ENCODE data around the gene PSKH1.

PSKH1 gene

GRCh38 chr16:67858500-67858899 is 34.6 kb upstream of the PSKH1 start:
- no peak overlapping the region for H2BK12ac ChIP-seq (ENCODE audit: low read length)
- no peak overlapping the region for H2AFZ ChIP-seq (ENCODE audit: insufficient read depth, low read length, poor library complexity)
- H4K91ac ChIP-seq (ENCODE audit: low read depth, low read length), result no peak overlapping the region
- H2AK5ac ChIP-seq (ENCODE audit: low read length), result no peak overlapping the region
- H2BK120ac ChIP-seq (ENCODE audit: insufficient read depth, low read length, poor library complexity), result no peak overlapping the region
- H3K14ac ChIP-seq (ENCODE audit: low read length), result no peak overlapping the region
- H4K8ac ChIP-seq (ENCODE audit: low read depth, low read length), result no peak overlapping the region
- peak overlapping the region; percentile 48 for H3K4ac ChIP-seq (ENCODE audit: low read depth, low read length)
- H3K9me3 ChIP-seq (ENCODE audit: insufficient read depth, low read depth, low read length), result no peaks in the 10 kb centered on the region
- DNase-seq, result peak in 1 of 2 donors; percentile 52
- H3K27ac ChIP-seq (ENCODE audit: low read depth, low read length), result no peak overlapping the region
- no peak overlapping the region for H3K9ac ChIP-seq (ENCODE audit: low read length)
- H3K23ac ChIP-seq (ENCODE audit: low read length), result no peak overlapping the region
- H3K79me2 ChIP-seq (ENCODE audit: control insufficient read depth, insufficient read depth, low read length, poor library complexity), result peaks cover 42% of the 10 kb centered on the region
- peaks cover 21 to 32% of the 10 kb centered on the region in 2 experiments for H3K4me1 ChIP-seq (ENCODE audit: control insufficient read depth in 1 of 2, insufficient read depth in 2 of 2, low read length in 2 of 2)
- no CpG with 5 or more reads among the region's 4 CpGs for WGBS (ENCODE audit: extremely low coverage, insufficient coverage, insufficient read length)
- no peak overlapping the region for H2BK5ac ChIP-seq (ENCODE audit: low read depth, low read length, poor library complexity)
- no peak overlapping the region for H3K4me3 ChIP-seq (ENCODE audit: low read depth, low read length)
- H3K79me1 ChIP-seq (ENCODE audit: low read length), result no peaks in the 10 kb centered on the region
- no peaks in the 10 kb centered on the region for H3K27me3 ChIP-seq (ENCODE audit: insufficient read depth, low read length)
- H3K4me2 ChIP-seq (ENCODE audit: low read length), result no peak overlapping the region
- no peak overlapping the region for H3K18ac ChIP-seq (ENCODE audit: low read length)
- no peak overlapping the region for H4K12ac ChIP-seq (ENCODE audit: low read depth, low read length)
- peaks cover 38 to 40% of the 10 kb centered on the region in 2 experiments for H3K36me3 ChIP-seq (ENCODE audit: control insufficient read depth in 1 of 2, insufficient read depth in 2 of 2, low read length in 2 of 2)

- Histone ChIP-seq H4K12ac (ENCODE audit: low read depth, low read length) (no peak overlapping the region), H3K36me3 (ENCODE audit: control insufficient read depth in 1 of 2, insufficient read depth in 2 of 2, low read length in 2 of 2) (peaks cover 40 to 51% of the 10 kb centered on the region in 2 experiments), H3K27me3 (ENCODE audit: insufficient read depth, low read length) (no peaks in the 10 kb centered on the region), H3K23ac (ENCODE audit: low read length) (no peak overlapping the region), H2BK12ac (ENCODE audit: low read length) (no peak overlapping the region), H3K9ac (ENCODE audit: low read length) (no peak overlapping the region), H2AFZ (ENCODE audit: insufficient read depth, low read length, poor library complexity) (no peak overlapping the region), H3K4me2 (ENCODE audit: low read length) (no peak overlapping the region), H3K4me3 (ENCODE audit: low read depth, low read length) (no peak overlapping the region), H2BK120ac (ENCODE audit: insufficient read depth, low read length, poor library complexity) (no peak overlapping the region), H2AK5ac (ENCODE audit: low read length) (no peak overlapping the region), H3K4me1 (ENCODE audit: control insufficient read depth in 1 of 2, insufficient read depth in 2 of 2, low read length in 2 of 2) (peaks cover 15 to 22% of the 10 kb centered on the region in 2 experiments), H3K14ac (ENCODE audit: low read length) (no peak overlapping the region), H3K27ac (ENCODE audit: low read depth, low read length) (peak overlapping the region; percentile 31), H4K91ac (ENCODE audit: low read depth, low read length) (no peak overlapping the region), H3K79me1 (ENCODE audit: low read length) (no peaks in the 10 kb centered on the region), H2BK5ac (ENCODE audit: low read depth, low read length, poor library complexity) (no peak overlapping the region), H3K18ac (ENCODE audit: low read length) (no peak overlapping the region), H3K79me2 (ENCODE audit: control insufficient read depth, insufficient read depth, low read length, poor library complexity) (peaks cover 24% of the 10 kb centered on the region), H3K4ac (ENCODE audit: low read depth, low read length) (peak overlapping the region; percentile 32), H4K8ac (ENCODE audit: low read depth, low read length) (no peak overlapping the region), H3K9me3 (ENCODE audit: insufficient read depth, low read depth, low read length) (no peaks in the 10 kb centered on the region)
- WGBS (ENCODE audit: extremely low coverage, insufficient coverage, insufficient read length), result no CpG with 5 or more reads among the region's 8 CpGs
- DNase-seq, result peak; percentile 58 to 63
These were observed 32.3 kb upstream of the PSKH1 start for GRCh38 chr16:67860589-67861398.

DNA sequence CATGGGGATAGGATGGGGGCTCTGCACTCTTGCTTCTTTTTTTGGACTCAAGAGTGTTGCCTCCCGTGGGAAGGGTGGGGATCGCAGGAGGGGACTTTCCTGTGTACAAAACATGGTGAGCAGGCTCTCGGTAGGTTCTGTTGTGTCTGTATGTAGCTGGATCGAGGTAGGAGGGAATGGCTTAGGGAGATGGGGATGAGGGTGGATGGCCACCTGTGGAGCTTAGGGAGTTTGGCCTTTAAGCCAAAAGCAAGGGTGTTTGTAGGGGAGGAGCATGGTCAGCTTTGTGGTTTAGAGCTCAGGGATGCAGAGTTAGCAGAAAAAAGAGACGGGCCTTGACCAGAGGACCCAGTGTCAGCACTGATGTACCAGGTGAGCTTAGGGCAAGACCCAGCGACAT is 31.2 kb upstream of the PSKH1 start:
- no peak for DNase-seq
- Histone ChIP-seq H3K4me1 (ENCODE audit: control insufficient read depth in 1 of 2, insufficient read depth in 2 of 2, low read length in 2 of 2) (peaks cover 12 to 17% of the 10 kb centered on the region in 2 experiments), H3K9me3 (ENCODE audit: insufficient read depth, low read depth, low read length) (no peaks in the 10 kb centered on the region), H2BK12ac (ENCODE audit: low read length) (no peak overlapping the region), H3K79me1 (ENCODE audit: low read length) (no peaks in the 10 kb centered on the region), H4K91ac (ENCODE audit: low read depth, low read length) (no peak overlapping the region), H2AFZ (ENCODE audit: insufficient read depth, low read length, poor library complexity) (no peak overlapping the region), H3K27me3 (ENCODE audit: insufficient read depth, low read length) (no peaks in the 10 kb centered on the region), H2AK5ac (ENCODE audit: low read length) (no peak overlapping the region), H3K9ac (ENCODE audit: low read length) (no peak overlapping the region), H3K4me3 (ENCODE audit: low read depth, low read length) (no peak overlapping the region), H3K36me3 (ENCODE audit: control insufficient read depth in 1 of 2, insufficient read depth in 2 of 2, low read length in 2 of 2) (peaks cover 48 to 61% of the 10 kb centered on the region in 2 experiments), H4K12ac (ENCODE audit: low read depth, low read length) (no peak overlapping the region), H3K14ac (ENCODE audit: low read length) (no peak overlapping the region), H2BK120ac (ENCODE audit: insufficient read depth, low read length, poor library complexity) (no peak overlapping the region), H3K4me2 (ENCODE audit: low read length) (no peak overlapping the region), H2BK5ac (ENCODE audit: low read depth, low read length, poor library complexity) (no peak overlapping the region), H3K23ac (ENCODE audit: low read length) (no peak overlapping the region), H3K4ac (ENCODE audit: low read depth, low read length) (peak overlapping the region; percentile 90), H3K79me2 (ENCODE audit: control insufficient read depth, insufficient read depth, low read length, poor library complexity) (peaks cover 21% of the 10 kb centered on the region), H3K27ac (ENCODE audit: low read depth, low read length) (no peak overlapping the region), H4K8ac (ENCODE audit: low read depth, low read length) (no peak overlapping the region), H3K18ac (ENCODE audit: low read length) (no peak overlapping the region)
- no CpG with 5 or more reads among the region's 6 CpGs for WGBS (ENCODE audit: extremely low coverage, insufficient coverage, insufficient read length)

DNA sequence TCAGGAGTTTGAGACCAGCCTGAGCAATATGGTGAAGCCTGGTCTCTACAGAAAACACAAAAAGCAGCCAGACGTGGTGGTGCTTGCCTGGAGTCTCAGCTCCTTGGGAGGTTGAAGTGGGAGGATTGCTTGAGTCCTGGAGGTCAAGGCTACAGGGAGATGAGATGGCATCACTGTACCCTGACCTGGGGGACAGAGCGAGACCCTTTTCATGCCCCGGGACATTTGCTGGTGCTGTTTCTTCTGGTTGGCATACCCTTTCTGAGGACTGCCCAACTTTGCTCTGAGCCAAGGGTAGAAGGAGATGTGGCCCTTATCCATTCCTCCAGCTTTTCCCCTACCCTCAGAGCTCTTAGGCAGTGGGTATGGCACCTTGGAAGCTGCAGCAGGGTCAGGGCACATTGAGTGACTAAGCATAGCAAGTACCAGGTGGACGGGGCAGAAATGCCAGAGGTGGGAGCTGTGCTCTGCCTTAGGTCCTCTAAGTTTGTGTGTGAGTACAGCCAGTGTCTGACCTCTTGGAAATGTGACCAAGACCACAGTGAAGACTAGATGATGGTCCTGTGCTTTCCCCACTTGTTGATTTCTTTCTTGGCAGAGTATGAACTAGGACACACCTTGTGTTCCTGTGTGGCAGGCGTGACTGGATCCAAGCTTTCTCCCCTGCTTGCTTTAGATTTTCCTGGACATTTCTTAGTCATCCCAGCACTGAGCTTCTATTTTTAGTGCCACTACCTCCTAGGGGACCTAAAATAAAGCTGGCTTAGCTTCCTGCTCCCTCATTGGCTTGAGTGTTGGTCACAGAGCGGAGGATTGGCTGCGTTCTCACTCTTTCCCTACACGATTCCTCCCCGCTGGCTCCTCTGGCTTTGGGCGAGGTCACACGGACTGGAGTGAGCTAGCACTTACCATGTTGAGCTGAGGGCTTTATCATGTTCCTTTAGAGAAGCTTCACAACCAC is 30.2 kb upstream of the PSKH1 start:
- Histone ChIP-seq H2BK12ac (ENCODE audit: low read length) (no peak overlapping the region), H4K8ac (ENCODE audit: low read depth, low read length) (no peak overlapping the region), H2AFZ (ENCODE audit: insufficient read depth, low read length, poor library complexity) (no peak overlapping the region), H3K18ac (ENCODE audit: low read length) (no peak overlapping the region), H3K27ac (ENCODE audit: low read depth, low read length) (no peak overlapping the region), H3K4ac (ENCODE audit: low read depth, low read length) (peak overlapping the region; percentile 90), H4K91ac (ENCODE audit: low read depth, low read length) (no peak overlapping the region), H3K4me1 (ENCODE audit: control insufficient read depth in 1 of 2, insufficient read depth in 2 of 2, low read length in 2 of 2) (peaks cover 4 to 8% of the 10 kb centered on the region in 2 experiments), H3K14ac (ENCODE audit: low read length) (no peak overlapping the region), H2BK5ac (ENCODE audit: low read depth, low read length, poor library complexity) (no peak overlapping the region), H3K23ac (ENCODE audit: low read length) (no peak overlapping the region), H3K36me3 (ENCODE audit: control insufficient read depth in 1 of 2, insufficient read depth in 2 of 2, low read length in 2 of 2) (peaks cover 57 to 70% of the 10 kb centered on the region in 2 experiments), H3K79me2 (ENCODE audit: control insufficient read depth, insufficient read depth, low read length, poor library complexity) (peaks cover 16% of the 10 kb centered on the region), H3K79me1 (ENCODE audit: low read length) (no peaks in the 10 kb centered on the region), H3K9ac (ENCODE audit: low read length) (no peak overlapping the region), H2AK5ac (ENCODE audit: low read length) (no peak overlapping the region), H3K4me3 (ENCODE audit: low read depth, low read length) (no peak overlapping the region), H3K27me3 (ENCODE audit: insufficient read depth, low read length) (no peaks in the 10 kb centered on the region), H2BK120ac (ENCODE audit: insufficient read depth, low read length, poor library complexity) (no peak overlapping the region), H4K12ac (ENCODE audit: low read depth, low read length) (no peak overlapping the region), H3K4me2 (ENCODE audit: low read length) (no peak overlapping the region), H3K9me3 (ENCODE audit: insufficient read depth, low read depth, low read length) (no peaks in the 10 kb centered on the region)
- DNase-seq, result no peak
- no CpG with 5 or more reads among the region's 11 CpGs for WGBS (ENCODE audit: extremely low coverage, insufficient coverage, insufficient read length)

Measured in trophoblast cell (in vitro differentiated cells and primary cell).